GM19238 (cell line): ENCODE results near the gene SPRED1.
A peak's percentile ranks its signal among the peaks of the same experiment; 100 is the strongest.

Experiments
- DNase-seq: peaks from one replicate; pipeline ENCODE4 v3.0.0; 2011; ENCODE audit warnings: low spot score; ENCODE audit not compliant: insufficient read length

SPRED1 gene

DNA sequence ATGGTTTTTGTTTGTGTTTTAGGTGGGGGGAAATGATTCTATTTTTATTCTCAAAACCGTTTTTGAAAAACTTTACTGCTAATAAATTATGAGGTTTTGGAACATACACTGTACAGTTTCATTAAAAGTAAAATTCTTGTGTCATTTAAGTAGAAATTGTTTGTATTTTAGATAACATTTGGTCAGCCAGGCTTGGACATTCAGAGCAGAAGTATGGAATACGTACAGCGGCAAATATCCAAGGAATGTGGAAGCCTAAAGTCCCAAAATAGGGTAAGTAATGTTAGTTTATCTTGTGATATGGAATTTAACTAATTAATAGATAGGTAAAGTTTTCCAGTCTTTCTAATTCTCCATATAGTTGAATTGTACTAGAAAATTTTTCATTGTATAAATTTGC is 96.6 kb downstream of the SPRED1 start:
- no peak for DNase-seq

DNA sequence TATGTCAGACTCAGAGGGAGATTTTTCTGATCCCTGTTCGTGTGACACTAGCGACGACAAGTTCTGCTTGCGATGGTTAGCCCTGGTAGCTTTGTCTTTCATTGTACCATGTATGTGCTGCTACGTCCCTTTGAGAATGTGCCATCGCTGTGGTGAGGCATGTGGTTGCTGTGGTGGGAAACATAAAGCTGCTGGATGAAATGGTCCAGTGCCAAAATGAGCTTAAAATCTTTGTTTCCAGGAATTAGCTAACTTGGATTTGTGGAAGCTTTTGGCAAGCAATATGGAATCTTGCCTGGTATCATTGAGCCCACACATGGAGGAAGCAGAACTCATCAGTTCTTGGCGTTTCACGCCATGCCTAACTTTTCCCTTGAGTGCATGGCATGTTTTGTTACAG is 98.8 kb downstream of the SPRED1 start:
- no peak for DNase-seq

- DNase-seq, result peak; percentile 1
These were observed 101.8 kb downstream of the SPRED1 start for GRCh38 chr15:38354315-38354929.

DNA sequence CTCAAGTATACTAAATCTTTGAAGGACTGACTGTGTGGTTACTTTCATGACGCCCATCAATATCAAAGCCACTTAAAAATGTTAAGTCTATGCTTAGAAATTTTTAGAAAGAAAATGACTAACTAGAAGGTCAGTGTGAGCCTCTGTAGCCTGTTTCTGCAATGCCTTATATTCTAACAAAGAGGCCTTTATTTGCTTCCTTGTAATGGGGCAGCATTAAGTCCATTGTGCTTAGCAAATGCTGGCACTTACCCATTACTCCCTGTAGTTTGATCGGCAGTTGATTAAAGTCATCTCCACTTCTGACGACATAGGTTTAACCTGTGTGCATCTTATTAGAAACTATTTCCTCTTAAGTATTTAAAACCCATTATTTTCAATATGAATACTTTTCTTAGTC is 109.7 kb downstream of the SPRED1 start:
- no peak for DNase-seq

- no peak for DNase-seq
These were observed 114.8 kb downstream of the SPRED1 start for GRCh38 chr15:38367476-38367875.

- DNase-seq, result no peak
These were observed 117.4 kb downstream of the SPRED1 start for GRCh38 chr15:38369936-38370478.

DNA sequence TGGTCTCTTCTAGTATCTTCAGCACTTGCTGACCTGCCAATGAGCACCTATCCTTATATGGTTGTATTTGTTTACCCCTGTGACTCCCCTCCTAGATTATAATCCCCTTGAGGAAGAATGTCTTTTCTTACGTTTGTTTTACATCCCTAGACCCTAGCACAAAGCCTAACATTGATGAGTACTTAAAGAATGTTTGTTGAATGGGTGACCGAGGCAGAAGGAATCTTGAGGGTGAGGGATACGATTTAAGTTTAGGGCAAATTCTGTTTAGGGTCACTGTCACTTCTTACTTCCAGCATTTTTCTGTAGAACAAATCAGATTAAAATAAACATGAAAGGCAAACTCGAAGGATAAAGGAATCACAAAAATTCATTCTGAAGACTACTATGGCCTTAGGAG is 120.4 kb downstream of the SPRED1 start:
- no peak for DNase-seq

DNA sequence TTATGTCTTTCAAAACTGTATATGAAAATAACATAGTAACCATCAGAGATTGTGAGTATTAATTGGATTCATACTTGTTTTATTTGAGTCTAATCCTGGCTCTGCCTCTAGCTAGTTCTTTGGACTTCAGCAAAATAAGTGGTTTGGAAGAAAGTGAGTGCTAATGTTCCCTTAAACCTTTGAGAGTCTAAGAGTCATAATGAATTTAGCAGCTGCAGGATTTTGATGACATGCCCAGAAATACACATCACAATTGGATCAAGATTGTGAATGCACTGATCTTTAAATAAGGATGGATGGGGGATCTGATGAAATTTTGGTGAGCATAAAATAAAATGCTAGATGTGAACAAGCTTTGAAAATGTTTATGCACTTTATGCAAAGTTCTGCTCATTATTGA is 121.4 kb downstream of the SPRED1 start:
- no peak for DNase-seq

DNA sequence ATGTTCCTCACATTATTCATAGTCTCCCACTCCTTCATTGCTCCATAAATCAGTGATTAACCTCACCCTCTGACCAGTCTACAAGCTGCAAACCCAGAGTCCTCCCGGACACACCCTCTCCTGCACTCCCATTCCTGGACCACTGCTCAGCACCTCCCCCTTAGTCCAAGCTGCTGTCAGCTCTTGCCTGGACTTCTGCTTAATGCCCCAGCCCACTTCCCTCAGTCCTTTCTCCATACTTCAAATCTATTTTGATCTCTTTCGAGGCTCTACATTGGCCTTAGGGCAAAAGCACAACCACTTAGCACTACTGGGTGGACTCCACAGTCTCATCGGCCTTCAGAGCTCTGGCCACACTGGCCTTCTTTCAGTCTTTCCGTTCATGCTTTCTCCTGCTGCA is 121.9 kb downstream of the SPRED1 start:
- no peak for DNase-seq

GRCh38 chr15:38376081-38376480 is 123.4 kb downstream of the SPRED1 start:
- DNase-seq, result no peak

- no peak for DNase-seq
These were observed 125.0 kb downstream of the SPRED1 start for GRCh38 chr15:38377636-38378035.

DNA sequence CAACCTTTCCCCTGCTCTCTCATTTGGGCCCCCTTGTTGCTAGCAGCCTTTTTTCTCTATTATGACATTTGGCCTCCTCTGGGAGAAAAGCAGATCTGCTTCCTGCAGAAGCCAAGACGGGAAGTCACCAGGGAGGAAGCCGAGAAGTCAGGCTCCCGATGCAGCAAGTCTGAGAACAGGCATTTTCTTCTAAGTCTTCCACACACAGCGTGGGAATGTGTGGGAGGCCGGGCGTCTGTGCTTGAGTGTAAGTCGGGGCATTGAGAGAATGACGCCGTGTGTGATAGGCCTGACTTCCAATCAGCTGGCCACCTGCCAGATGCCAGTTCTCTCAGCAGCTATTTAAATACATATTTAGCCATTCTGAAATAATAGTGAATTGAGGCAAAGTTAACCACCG is 125.5 kb downstream of the SPRED1 start:
- no peak for DNase-seq

DNA sequence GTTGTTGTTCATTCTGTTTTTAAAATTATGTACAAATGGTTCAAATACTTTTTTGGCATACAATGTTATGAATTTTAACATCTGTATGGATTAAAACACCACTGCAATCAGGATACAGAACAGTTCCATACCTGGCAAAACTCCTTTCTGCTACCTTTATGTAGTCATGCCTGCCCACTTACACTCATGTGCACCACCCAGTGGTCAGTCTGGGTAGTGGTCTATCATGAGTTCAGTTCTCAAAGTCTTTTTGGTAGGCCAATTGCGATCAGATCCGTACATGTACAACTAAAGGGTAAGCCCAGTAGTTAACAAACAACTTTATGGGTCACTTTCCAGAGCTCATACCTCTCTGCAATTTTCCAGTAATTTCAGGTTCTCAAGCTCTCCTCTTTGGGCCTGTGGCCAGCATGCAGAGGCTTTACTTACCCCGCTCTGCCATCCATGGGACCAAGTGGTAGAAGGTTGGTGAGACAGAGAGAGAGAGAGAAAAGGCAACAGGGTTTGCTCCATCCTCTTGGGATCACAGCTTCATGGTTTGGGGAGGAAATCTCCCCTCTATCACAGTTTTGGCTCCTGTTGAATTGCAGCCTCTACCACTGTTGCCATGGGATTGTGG is 137.4 kb downstream of the SPRED1 start:
- DNase-seq, result peak; percentile 16

GRCh38 chr15:38391191-38391590 is 138.6 kb downstream of the SPRED1 start:
- DNase-seq, result no peak

DNA sequence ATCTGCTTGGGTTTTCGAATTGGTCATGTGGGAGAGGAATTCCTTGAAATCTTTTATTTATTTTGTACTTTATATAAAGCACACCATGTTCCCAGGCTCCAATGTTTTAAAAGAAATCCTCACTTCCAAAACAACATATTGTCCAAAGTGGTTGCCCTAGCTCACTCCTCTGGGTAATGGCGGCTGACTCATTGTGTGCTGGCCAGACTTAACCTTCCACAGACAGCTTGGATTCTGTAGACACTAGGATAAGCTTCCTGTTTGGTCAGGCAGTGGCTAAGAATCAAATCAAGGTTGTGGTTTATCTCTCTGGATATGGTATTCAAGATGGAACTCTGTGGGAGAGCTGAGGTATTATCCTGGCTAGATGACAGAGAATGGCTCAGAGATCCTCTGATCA is 145.5 kb downstream of the SPRED1 start:
- no peak for DNase-seq

DNA sequence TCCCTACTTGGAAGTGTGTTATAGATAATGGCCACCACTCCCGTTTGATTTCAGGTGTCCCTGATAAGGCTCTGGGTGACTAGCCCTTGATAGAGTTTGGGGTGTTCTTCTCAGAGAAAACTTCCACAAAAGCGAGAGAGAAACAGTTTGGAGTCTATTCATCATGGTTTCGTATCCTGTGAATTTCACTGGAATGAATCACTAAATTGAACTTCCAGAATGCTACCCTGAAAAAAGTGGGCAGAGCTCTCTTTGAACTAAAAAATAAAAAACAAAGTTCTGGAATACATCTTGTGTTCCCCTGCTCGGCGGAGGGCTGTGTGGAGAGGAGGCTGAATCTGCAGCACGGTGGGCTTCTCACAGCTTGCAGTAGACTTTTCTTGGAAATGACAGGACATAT is 148.5 kb downstream of the SPRED1 start:
- no peak for DNase-seq

- no peak for DNase-seq
These were observed 149.1 kb downstream of the SPRED1 start for GRCh38 chr15:38401701-38402100.

DNA sequence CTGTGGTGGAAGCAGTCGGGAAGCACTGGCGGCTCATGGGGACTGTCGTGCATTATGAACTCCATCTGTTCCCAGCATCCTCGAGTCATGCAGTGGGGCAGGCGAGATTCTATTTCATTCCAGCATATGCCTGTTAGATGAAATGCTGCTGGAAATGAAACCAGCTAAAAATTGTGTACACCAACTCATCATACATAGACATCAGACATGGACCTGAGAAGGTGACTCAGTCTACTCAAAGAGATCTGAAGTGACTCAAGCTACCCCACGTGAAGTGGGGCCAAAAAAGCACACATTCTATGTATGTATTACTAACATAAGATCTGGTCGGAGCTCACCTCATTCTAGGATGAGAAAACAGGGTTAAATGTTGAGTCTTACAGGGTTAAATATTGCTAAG is 153.8 kb downstream of the SPRED1 start:
- DNase-seq, result no peak
